Inflammatory macrophage treated with lipopolysaccharide for 4 hours (primary cell): ENCODE measurements around the gene TRAPPC14.
"Not testable (repeated sequence)": the region's sequence is repeated elsewhere in the genome, so short reads cannot be mapped to it uniquely, and the experiment has no call there.

Source experiments
- DNase-seq: peaks from one replicate; pipeline ENCODE4 v3.0.0-alpha.2; 2020

Gene TRAPPC14

GRCh38 chr7:100158229-100159098, at the start of gene TRAPPC14:
TRAPPC14 (minus strand) TSS chr7:100158723; CDS start chr7:100158499, 224 bp downstream.
- DNase-seq, result peak; percentile 82

- DNase-seq, result no peak
Observed at GRCh38 chr7:100204454-100204853, 45.9 kb upstream of the TRAPPC14 start.

- no peak for DNase-seq
Observed at GRCh38 chr7:100200693-100201092, 42.2 kb upstream of the TRAPPC14 start.

- DNase-seq, result no peak
Observed at GRCh38 chr7:100198266-100198665, 39.7 kb upstream of the TRAPPC14 start.

- DNase-seq, result peak; percentile 23
Observed at GRCh38 chr7:100195901-100196322, 37.4 kb upstream of the TRAPPC14 start.

- DNase-seq, result no peak
Observed at GRCh38 chr7:100195222-100195621, 36.7 kb upstream of the TRAPPC14 start.

GRCh38 chr7:100192969-100193368, 34.4 kb upstream of the TRAPPC14 start:
- no peak for DNase-seq

GRCh38 chr7:100192281-100192862, 33.8 kb upstream of the TRAPPC14 start:
- DNase-seq, result not testable (repeated sequence)

- DNase-seq, result peak; percentile 77
Observed at GRCh38 chr7:100191775-100192174, 33.3 kb upstream of the TRAPPC14 start.

GRCh38 chr7:100190048-100190711, 31.7 kb upstream of the TRAPPC14 start:
- DNase-seq, result peak; percentile 62

GRCh38 chr7:100189061-100189460, 30.5 kb upstream of the TRAPPC14 start:
- no peak for DNase-seq

- DNase-seq, result no peak
Observed at GRCh38 chr7:100185726-100186125, 27.2 kb upstream of the TRAPPC14 start.

GRCh38 chr7:100183090-100183489, 24.6 kb upstream of the TRAPPC14 start:
- DNase-seq, result not testable (repeated sequence)

GRCh38 chr7:100182616-100183015, 24.1 kb upstream of the TRAPPC14 start:
- not testable (repeated sequence) for DNase-seq

- not testable (repeated sequence) for DNase-seq
Observed at GRCh38 chr7:100180084-100180483, 21.6 kb upstream of the TRAPPC14 start.

- DNase-seq, result peak; percentile 97
Observed at GRCh38 chr7:100177045-100178001, 18.8 kb upstream of the TRAPPC14 start, which contains the start of the genes GPC2 and STAG3. GPC2 (minus strand) TSS chr7:100177381; CDS start chr7:100177199, 182 bp downstream. STAG3 (plus strand) TSS chr7:100177918; CDS start chr7:100180557, 2,639 bp downstream.

- no peak for DNase-seq
Observed at GRCh38 chr7:100176096-100177044, 17.8 kb upstream of the TRAPPC14 start.

- no peak for DNase-seq
Observed at GRCh38 chr7:100175296-100175935, 16.9 kb upstream of the TRAPPC14 start.

GRCh38 chr7:100174582-100174981, 16.1 kb upstream of the TRAPPC14 start:
- DNase-seq, result no peak

GRCh38 chr7:100173806-100174495, 15.4 kb upstream of the TRAPPC14 start:
- DNase-seq, result no peak
